ENCODE measurements around the gene SHC4.

DNA sequence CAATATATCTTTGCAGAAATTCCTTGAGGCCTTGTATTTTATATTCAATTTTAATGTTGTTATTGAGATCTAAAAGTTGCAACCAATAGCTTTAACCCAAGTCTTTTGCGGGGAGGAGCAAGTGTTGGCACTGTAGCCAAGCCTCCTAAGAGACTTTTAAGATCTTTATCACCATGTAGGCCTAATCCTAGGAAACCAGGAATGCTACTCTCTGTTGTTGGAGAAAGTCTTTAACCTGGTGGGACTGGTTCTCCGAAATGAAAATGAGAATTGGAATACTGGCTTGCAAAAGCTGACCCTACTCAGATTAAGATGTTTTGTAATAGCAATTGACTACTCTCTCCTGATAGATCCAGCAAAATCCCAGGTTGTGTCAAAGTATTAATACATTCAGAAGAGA is 25.8 kb downstream of the SHC4 start:
- TF ChIP-seq, protein P1, sequence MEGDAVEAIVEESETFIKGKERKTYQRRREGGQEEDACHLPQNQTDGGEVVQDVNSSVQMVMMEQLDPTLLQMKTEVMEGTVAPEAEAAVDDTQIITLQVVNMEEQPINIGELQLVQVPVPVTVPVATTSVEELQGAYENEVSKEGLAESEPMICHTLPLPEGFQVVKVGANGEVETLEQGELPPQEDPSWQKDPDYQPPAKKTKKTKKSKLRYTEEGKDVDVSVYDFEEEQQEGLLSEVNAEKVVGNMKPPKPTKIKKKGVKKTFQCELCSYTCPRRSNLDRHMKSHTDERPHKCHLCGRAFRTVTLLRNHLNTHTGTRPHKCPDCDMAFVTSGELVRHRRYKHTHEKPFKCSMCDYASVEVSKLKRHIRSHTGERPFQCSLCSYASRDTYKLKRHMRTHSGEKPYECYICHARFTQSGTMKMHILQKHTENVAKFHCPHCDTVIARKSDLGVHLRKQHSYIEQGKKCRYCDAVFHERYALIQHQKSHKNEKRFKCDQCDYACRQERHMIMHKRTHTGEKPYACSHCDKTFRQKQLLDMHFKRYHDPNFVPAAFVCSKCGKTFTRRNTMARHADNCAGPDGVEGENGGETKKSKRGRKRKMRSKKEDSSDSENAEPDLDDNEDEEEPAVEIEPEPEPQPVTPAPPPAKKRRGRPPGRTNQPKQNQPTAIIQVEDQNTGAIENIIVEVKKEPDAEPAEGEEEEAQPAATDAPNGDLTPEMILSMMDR (IDR thresholded peaks at IDR 0.05), result no peak
- no peak for TF ChIP-seq EP300 (IDR thresholded peaks at IDR 0.05)
- TF ChIP-seq POLR2A (IDR thresholded peaks at IDR 0.05; ENCODE audit: low read depth), result no peak
- no peak for TF ChIP-seq POLR2AphosphoS5 (IDR thresholded peaks at IDR 0.05)

Measured in esophagus muscularis mucosa (tissue), 4 donors.